Heart left ventricle (tissue), 13 donors: ENCODE results near the gene ZIC2.

ENCODE experiments used
- CTCF ChIP-seq, 12 donors: fragments of 200-600 bp; sonication (generic) in 4 of 12; IDR thresholded peaks; one replicate each; pipeline versions ENCODE4 v1.5.0 to v1.8.0; 2018 to 2022; ENCODE audit warnings: antibody characterized with exemption in 12 of 12, mild to moderate bottlenecking in 5 of 12
- POLR2A ChIP-seq, 2 donors: fragments of 450-650 bp; IDR thresholded peaks; one replicate each; pipeline ENCODE4 v1.6.1; 2017; ENCODE audit warnings: antibody characterized with exemption in 2 of 2, mild to moderate bottlenecking in 2 of 2, moderate library complexity in 2 of 2
- donor health status: ischemic (EF 13 %, LVEDD 7.1; RV severe dilation, severe dysfunction).
- donor health status: DM: no; HTN: yes; CAD: no.
- donor health status: DM: no; HTN: no; CAD: no.
- donor health status: ischemic (EF 25% LVEDD 6.9; RV normal size, moderate dysfunction).
- donor health status: ischemic (EF 25% LVEDD 5.7; RV mildly dilated, moderate dysfunction).
- donor health status: ischemic (EF 35%, LVEDD 5.7; RV mildly dilated, moderate dysfunction).
- donor health status: nonischemic (EF 11% LVEDD 7.7; RV severe dilation, severe dysfunction).
- donor health status: DM: yes; HTN: yes; CAD: no.
- donor health status: PGD.
- donor health status: ischemic (EF 29% LVEDD 5.4; RV normal size, mild dysfunction).
- donor health status: nonischemic (EF 23%, LVEDD 6.1; RV moderate dilation, normal function).

- TF ChIP-seq CTCF (IDR thresholded peaks at IDR 0.05) (no peak), POLR2A (IDR thresholded peaks at IDR 0.05) (no peak)
Measured at GRCh38 chr13:99991828-99992775, 10.5 kb downstream of the ZIC2 start.
